Measurements from ENCODE around the gene COL18A1. TPM values are rescaled to one million over a fixed set of nuclear protein-coding genes. Genes with fewer than 3 reads are reported as not detected.

The COL18A1 gene
- total and polyA plus RNA-seq, 9 of the 15 experiments (the other 6 are each of a cell fraction or from before 2014, with no cell fraction given): 0.14 to 16.4 (median 2.0) TPM

GRCh38 chr21:45410865-45411809 is 6.2 kb downstream of the COL18A1 start (continued):
- peak; percentile 12; the same call in 1 of the 2 replicates for TF ChIP-seq REST (IDR thresholded peaks at IDR 0.05; ENCODE audit: borderline replicate concordance)
- no peak for TF ChIP-seq REST (CRISPR knock-in tag; IDR thresholded peaks at IDR 0.05; ENCODE audit: low read depth)
- TF ChIP-seq NCOA4 (IDR thresholded peaks at IDR 0.05; ENCODE audit: partially characterized antibody): no peak
- TF ChIP-seq JUND (IDR thresholded peaks at IDR 0.05; ENCODE audit: borderline replicate concordance, low read depth, low read length): peak; percentile 87
- peak; percentile 74; the same call in 1 of the 3 replicates for TF ChIP-seq JUND (tag; IDR thresholded peaks at IDR 0.05; ENCODE audit: borderline replicate concordance, low read depth, low read length)
- no peak for TF ChIP-seq ZNF217 (CRISPR knock-in tag; IDR thresholded peaks at IDR 0.05)
- TF ChIP-seq BRD4 (IDR thresholded peaks at IDR 0.05): no peak
- no peak for TF ChIP-seq JUNB (CRISPR knock-in tag; conservative IDR thresholded peaks at IDR 0.05)
- no peak for TF ChIP-seq GTF2F1 (IDR thresholded peaks at IDR 0.05; ENCODE audit: low read depth, low read length)
- no peak for TF ChIP-seq RBM22 (IDR thresholded peaks at IDR 0.05; ENCODE audit: low read depth, low read length, poor library complexity, severe bottlenecking)
- peak in 2 of 3 experiments; percentile 53 to 54 for TF ChIP-seq YY1 (IDR thresholded peaks at IDR 0.05; ENCODE audit: borderline replicate concordance in 1 of 3, control insufficient read depth in 1 of 3, extremely low read depth in 1 of 3, insufficient read depth in 3 of 3, insufficient read length in 1 of 3, insufficient replicate concordance in 2 of 3, low read depth in 1 of 3, low read length in 2 of 3)
- TF ChIP-seq SFPQ (IDR thresholded peaks at IDR 0.05; ENCODE audit: low read depth, low read length): no peak
- TF ChIP-seq HDAC8 (tag; IDR thresholded peaks at IDR 0.05): 0 out of 2 replicates have a peak, but pooled peaks have one; percentile 17
- 0 out of 2 replicates have a peak, but pooled peaks have one; percentile 21 for TF ChIP-seq RAD51 (IDR thresholded peaks at IDR 0.05; ENCODE audit: borderline replicate concordance, low read depth)
- no peak for TF ChIP-seq SP2 (IDR thresholded peaks at IDR 0.05; ENCODE audit: extremely low read depth, low read depth, low read length, poor library complexity, severe bottlenecking)
- TF ChIP-seq ZNF175 (CRISPR knock-in tag; IDR thresholded peaks at IDR 0.05; ENCODE audit: low read depth): peak; percentile 93
